Activated CD4-positive, alpha-beta memory T cell treated with anti-CD3 and anti-CD28 coated beads, Interleukin-2, amount 10 ng/mL, durations not matched to agents 7 days and 5 days (primary cell): ENCODE measurements around the gene TLNRD1. TPM values are rescaled to one million over a fixed set of nuclear protein-coding genes. Genes with fewer than 3 reads are reported as not detected.

ENCODE experiments used
- CTCF ChIA-PET: fragments of 350-600 bp; sonication (Branson Sonifier 250); formaldehyde crosslinking; loops from one replicate; lab custom pipeline; 2021; ENCODE audit warnings: antibody characterized with exemption, inconsistent platforms; lab: Charles Lee
- POLR2A ChIA-PET: fragments of 350-600 bp; sonication (Branson Sonifier 250); formaldehyde crosslinking; loops from one replicate; lab custom pipeline; 2021; ENCODE audit warnings: antibody characterized with exemption; lab: Charles Lee
- DNase-seq: peaks from one replicate; pipeline ENCODE4 v3.0.0-alpha.2; 2020
- H3K27ac Mint-ChIP-seq: one replicate; pipeline ENCODE4 v1.8.0; 2021; ENCODE audit warnings: mild to moderate bottlenecking, mixed read lengths
- H3K27me3 Mint-ChIP-seq: one replicate; pipeline ENCODE4 v1.8.0; 2021; ENCODE audit warnings: mixed read lengths
- H3K36me3 Mint-ChIP-seq: one replicate; pipeline ENCODE4 v1.8.0; 2021; ENCODE audit warnings: low read depth, mixed read lengths
- H3K4me1 Mint-ChIP-seq: one replicate; pipeline ENCODE4 v1.8.0; 2021; ENCODE audit warnings: mixed read lengths
- H3K4me3 Mint-ChIP-seq: one replicate; pipeline ENCODE4 v1.8.0; 2021; ENCODE audit warnings: mild to moderate bottlenecking, mixed read lengths
- H3K9me3 Mint-ChIP-seq: one replicate; pipeline ENCODE4 v1.8.0; 2021; ENCODE audit warnings: mixed read lengths
- total RNA-seq, 2 experiments: library from RNA; stranded (reverse); gene quantifications; one replicate each; pipeline ENCODE4 v1.2.3, GENCODE V29; 2021

TLNRD1 gene
- total RNA-seq, 2 experiments from 2014 or later = 47.1 to 48.8 TPM

GRCh38 chr15:81007428-81008064 lies 6.8 kb downstream of the TLNRD1 start:
- POLR2A ChIA-PET = interaction anchor here (0.9 to 4.4 kb wide), 2 partner anchors 7 to 13 kb away, joined by 3 to 25 read pairs; partner anchors contain the start of gene TLNRD1
- H3K4me1 Mint-ChIP-seq = peaks cover 67% of the 10 kb centered on the region
- CTCF ChIA-PET = interaction anchor here (2.1 kb wide), 1 partner anchor 258 kb away, joined by 7 read pairs; no protein-coding TSS in a partner anchor

GRCh38 chr15:81008312-81008711 lies 7.6 kb downstream of the TLNRD1 start:
- CTCF ChIA-PET = interaction anchor here (2.1 kb wide), 1 partner anchor 258 kb away, joined by 7 read pairs; no protein-coding TSS in a partner anchor
- H3K27ac Mint-ChIP-seq = no peak overlapping the region
- H3K4me1 Mint-ChIP-seq = peaks cover 64% of the 10 kb centered on the region
- H3K9me3 Mint-ChIP-seq = no peaks in the 10 kb centered on the region
- peaks cover 67% of the 10 kb centered on the region for H3K36me3 Mint-ChIP-seq
- H3K27me3 Mint-ChIP-seq = no peaks in the 10 kb centered on the region
- POLR2A ChIA-PET = interaction anchor here (4.4 kb wide), 1 partner anchor 8 kb away, joined by 25 read pairs; the partner anchor contains the start of gene TLNRD1
- no peak for DNase-seq
- H3K4me3 Mint-ChIP-seq = no peak overlapping the region

More at GRCh38 chr15:81007428-81008064, 6.8 kb downstream of the TLNRD1 start:
- H3K27me3 Mint-ChIP-seq = no peaks in the 10 kb centered on the region
- H3K27ac Mint-ChIP-seq = no peak overlapping the region
- no peak overlapping the region for H3K4me3 Mint-ChIP-seq
- no peaks in the 10 kb centered on the region for H3K9me3 Mint-ChIP-seq
- DNase-seq = no peak
- peaks cover 66% of the 10 kb centered on the region for H3K36me3 Mint-ChIP-seq

- CTCF ChIA-PET = interaction anchor here (0.7 kb wide), 1 partner anchor 8 kb away, joined by 5 read pairs; no protein-coding TSS in a partner anchor
- Mint-ChIP-seq H3K4me1 (peaks cover 47% of the 10 kb centered on the region), H3K4me3 (no peak overlapping the region), H3K27me3 (no peaks in the 10 kb centered on the region), H3K36me3 (peaks cover 53% of the 10 kb centered on the region), H3K27ac (no peak overlapping the region), H3K9me3 (no peaks in the 10 kb centered on the region)
- POLR2A ChIA-PET = interaction anchor here (2.0 to 4.4 kb wide), 2 partner anchors 10 to 14 kb away, joined by 6 to 25 read pairs; partner anchors contain the start of gene TLNRD1
- no peak for DNase-seq
These were observed 9.4 kb downstream of the TLNRD1 start for GRCh38 chr15:81010086-81010485.

GRCh38 chr15:81011593-81011992 lies 10.9 kb downstream of the TLNRD1 start:
- H3K9me3 Mint-ChIP-seq = no peaks in the 10 kb centered on the region
- ChIA-PET POLR2A (interaction anchor here (2.4 kb wide), 1 partner anchor 10 kb away, joined by 10 read pairs; the partner anchor contains the start of gene TLNRD1), CTCF (interaction anchor here (0.7 kb wide), 1 partner anchor 23 kb away, joined by 3 read pairs; no protein-coding TSS in a partner anchor)
- peaks cover 40% of the 10 kb centered on the region for H3K36me3 Mint-ChIP-seq
- no peak overlapping the region for H3K27ac Mint-ChIP-seq
- H3K4me3 Mint-ChIP-seq = no peak overlapping the region
- H3K4me1 Mint-ChIP-seq = peaks cover 34% of the 10 kb centered on the region
- no peaks in the 10 kb centered on the region for H3K27me3 Mint-ChIP-seq
- no peak for DNase-seq

- peaks cover 25% of the 10 kb centered on the region for H3K4me1 Mint-ChIP-seq
- CTCF ChIA-PET = interaction anchor here (1.7 kb wide), 1 partner anchor 254 kb away, joined by 4 read pairs; no protein-coding TSS in a partner anchor
- POLR2A ChIA-PET = interaction anchor here (1.1 to 2.4 kb wide), 3 partner anchors 9 to 11 kb away, joined by 3 to 10 read pairs (median 5); partner anchors contain the start of gene TLNRD1
- peaks cover 31% of the 10 kb centered on the region for H3K36me3 Mint-ChIP-seq
- H3K27ac Mint-ChIP-seq = no peak overlapping the region
- no peaks in the 10 kb centered on the region for H3K9me3 Mint-ChIP-seq
- DNase-seq = no peak
- H3K4me3 Mint-ChIP-seq = no peak overlapping the region
- no peaks in the 10 kb centered on the region for H3K27me3 Mint-ChIP-seq
These were observed 11.9 kb downstream of the TLNRD1 start for GRCh38 chr15:81012588-81012987.

GRCh38 chr15:81013396-81013929 lies 12.7 kb downstream of the TLNRD1 start:
- POLR2A ChIA-PET = interaction anchor here (1.1 to 2.4 kb wide), 3 partner anchors 10 to 12 kb away, joined by 3 to 10 read pairs (median 5); partner anchors contain the start of gene TLNRD1
- Mint-ChIP-seq H3K4me1 (peaks cover 17% of the 10 kb centered on the region), H3K36me3 (peaks cover 28% of the 10 kb centered on the region), H3K4me3 (no peak overlapping the region), H3K27me3 (no peaks in the 10 kb centered on the region), H3K9me3 (no peaks in the 10 kb centered on the region), H3K27ac (no peak overlapping the region)
- DNase-seq = no peak
- CTCF ChIA-PET = interaction anchor here (1.7 kb wide), 1 partner anchor 253 kb away, joined by 4 read pairs; no protein-coding TSS in a partner anchor

- H3K27ac Mint-ChIP-seq = no peak overlapping the region
- H3K9me3 Mint-ChIP-seq = no peaks in the 10 kb centered on the region
- no peak overlapping the region for H3K4me3 Mint-ChIP-seq
- ChIA-PET CTCF (interaction anchor here (1.7 kb wide), 1 partner anchor 252 kb away, joined by 4 read pairs; no protein-coding TSS in a partner anchor), POLR2A (no interaction called here)
- H3K27me3 Mint-ChIP-seq = no peaks in the 10 kb centered on the region
- peaks cover 6% of the 10 kb centered on the region for H3K4me1 Mint-ChIP-seq
- no peak for DNase-seq
- H3K36me3 Mint-ChIP-seq = peaks cover 26% of the 10 kb centered on the region
These were observed 13.8 kb downstream of the TLNRD1 start for GRCh38 chr15:81014446-81015093.

GRCh38 chr15:81015621-81016488 lies 15.1 kb downstream of the TLNRD1 start:
- Mint-ChIP-seq H3K4me1 (peaks cover 3% of the 10 kb centered on the region), H3K9me3 (no peaks in the 10 kb centered on the region), H3K27me3 (no peaks in the 10 kb centered on the region), H3K36me3 (peaks cover 23% of the 10 kb centered on the region), H3K4me3 (no peak overlapping the region), H3K27ac (no peak overlapping the region)
- no peak for DNase-seq
- CTCF ChIA-PET = no interaction called here
- POLR2A ChIA-PET = interaction anchor here (0.9 to 1.1 kb wide), 2 partner anchors 15 to 33 kb away, joined by 3 to 4 read pairs; partner anchors contain the start of gene TLNRD1

GRCh38 chr15:81016489-81017068 lies 15.9 kb downstream of the TLNRD1 start:
- no peak overlapping the region for H3K27ac Mint-ChIP-seq
- POLR2A ChIA-PET = interaction anchor here (0.9 kb wide), 1 partner anchor 16 kb away, joined by 4 read pairs; the partner anchor contains the start of gene TLNRD1
- no peak for DNase-seq
- peaks cover 6% of the 10 kb centered on the region for H3K4me1 Mint-ChIP-seq
- no peaks in the 10 kb centered on the region for H3K27me3 Mint-ChIP-seq
- no peaks in the 10 kb centered on the region for H3K9me3 Mint-ChIP-seq
- no peak overlapping the region for H3K4me3 Mint-ChIP-seq
- peaks cover 22% of the 10 kb centered on the region for H3K36me3 Mint-ChIP-seq
- CTCF ChIA-PET = no interaction called here

- no peak for DNase-seq
- ChIA-PET POLR2A (interaction anchor here (1.3 to 1.5 kb wide), 3 partner anchors 8 to 17 kb away, joined by 3 to 5 read pairs (median 4); no protein-coding TSS in a partner anchor), CTCF (interaction anchor here (0.5 kb wide), 1 partner anchor 8 kb away, joined by 5 read pairs; no protein-coding TSS in a partner anchor)
- H3K9me3 Mint-ChIP-seq = no peaks in the 10 kb centered on the region
- H3K4me1 Mint-ChIP-seq = peaks cover 9% of the 10 kb centered on the region
- no peaks in the 10 kb centered on the region for H3K27me3 Mint-ChIP-seq
- no peak overlapping the region for H3K27ac Mint-ChIP-seq
- peaks cover 12% of the 10 kb centered on the region for H3K36me3 Mint-ChIP-seq
- no peak overlapping the region for H3K4me3 Mint-ChIP-seq
These were observed 17.5 kb downstream of the TLNRD1 start for GRCh38 chr15:81018197-81018596.

- Mint-ChIP-seq H3K4me1 (peaks cover 40% of the 10 kb centered on the region), H3K27ac (no peak overlapping the region), H3K36me3 (peaks cover 16% of the 10 kb centered on the region), H3K4me3 (no peak overlapping the region), H3K27me3 (no peaks in the 10 kb centered on the region), H3K9me3 (no peaks in the 10 kb centered on the region)
- no peak for DNase-seq
- ChIA-PET CTCF (interaction anchor here (1.2 to 1.5 kb wide), 2 partner anchors 20 to 23 kb away, joined by 3 read pairs; no protein-coding TSS in a partner anchor), POLR2A (interaction anchor here (2.4 to 2.5 kb wide), 2 partner anchors 18 to 20 kb away, joined by 6 to 17 read pairs; partner anchors contain the start of gene TLNRD1)
These were observed 20.6 kb downstream of the TLNRD1 start for GRCh38 chr15:81021321-81021720.
